ENCODE measurements around the gene RIIAD1.
"Not testable (repeated sequence)": the region's sequence is repeated elsewhere in the genome, so short reads cannot be mapped to it uniquely, and the experiment has no call there.

RIIAD1 gene

DNA sequence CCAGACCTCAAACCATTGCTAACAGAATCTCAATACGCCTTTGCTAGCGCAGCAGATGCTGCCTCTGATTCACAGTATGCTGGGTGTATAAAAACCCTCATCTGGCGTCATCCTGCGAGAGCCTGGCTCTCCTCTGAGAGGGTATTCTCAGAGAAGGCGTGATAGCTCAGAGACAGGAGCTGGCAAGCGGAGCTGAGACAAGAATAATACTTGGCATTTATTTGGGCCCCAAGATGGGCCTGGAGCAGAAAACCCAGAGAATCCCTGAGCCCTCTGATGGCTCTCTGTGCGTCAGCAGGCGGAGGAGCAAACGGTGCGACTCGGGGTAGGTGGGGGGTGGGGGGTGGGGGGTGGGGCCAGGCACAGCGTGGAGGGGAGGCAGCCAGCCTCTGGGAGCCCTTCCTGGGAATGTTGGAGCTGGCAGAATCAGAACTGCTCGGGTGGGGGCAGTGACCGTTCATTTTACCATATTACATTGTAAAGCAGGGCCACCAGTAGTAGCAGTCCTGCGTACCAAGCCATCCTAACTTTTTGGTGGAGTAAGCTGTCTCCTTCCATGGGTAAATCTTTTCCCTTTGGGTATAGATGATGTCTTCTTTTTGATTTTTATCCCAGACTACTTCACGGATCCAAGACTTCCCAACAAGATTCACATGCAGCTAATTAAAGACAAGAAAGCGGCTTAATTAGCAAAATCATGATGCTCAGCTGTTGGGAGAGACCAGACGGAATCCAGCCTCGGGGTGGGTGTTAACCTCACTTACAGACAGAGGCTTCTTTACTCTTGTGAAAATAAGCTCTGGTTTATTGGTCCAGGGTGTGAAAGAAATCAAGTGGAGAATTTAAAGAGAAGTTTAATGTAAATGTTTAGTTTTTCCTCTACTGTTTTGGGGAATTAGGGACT, 7.1 kb downstream of the RIIAD1 start:
- DNase-seq (ENCODE audit: low read depth, low spot score): no peak

DNA sequence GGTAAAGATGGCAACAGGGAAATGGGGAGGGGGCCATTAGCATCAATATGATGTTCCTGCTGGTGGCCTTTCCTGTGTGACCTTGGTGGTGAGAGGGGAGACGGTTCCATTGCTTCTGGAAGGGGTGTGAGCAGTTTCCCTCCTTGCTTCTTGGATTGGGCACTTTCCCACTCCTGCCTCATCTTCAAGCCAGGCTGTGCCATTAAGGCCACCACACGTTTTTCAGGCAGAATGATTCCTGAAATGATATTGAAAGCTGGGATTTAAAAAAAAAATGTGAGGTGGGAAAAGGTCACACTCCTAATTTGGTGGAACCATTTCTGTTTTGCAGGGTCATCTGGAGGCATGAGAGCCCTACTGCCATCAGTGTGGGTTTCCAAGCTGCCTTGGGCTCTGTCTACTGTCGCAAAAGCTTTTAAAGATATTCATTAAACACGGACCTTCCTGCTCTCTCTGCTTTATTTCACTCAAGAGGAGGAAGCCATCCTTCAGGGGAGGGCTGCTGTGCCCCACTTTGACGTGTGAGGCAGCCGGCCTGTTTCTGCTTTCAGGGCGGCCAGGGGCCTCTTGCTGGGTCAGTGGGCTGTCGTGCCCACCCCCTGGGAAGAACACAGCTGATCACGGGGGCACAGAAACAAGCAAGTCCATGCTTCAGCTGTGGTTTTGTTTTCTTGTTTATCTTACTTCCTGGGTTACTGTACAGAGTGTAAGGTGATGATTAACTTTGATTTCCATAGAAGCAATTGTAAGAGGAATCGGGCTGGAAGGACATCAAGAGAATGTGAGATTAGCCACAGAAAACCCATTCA, 8.0 kb downstream of the RIIAD1 start:
- no peak overlapping the region for H3K4me3 ChIP-seq (ENCODE audit: low read length)
- DNase-seq (ENCODE audit: low read depth, low spot score): no peak

More for the DNA sequence above, 7.1 kb downstream of the RIIAD1 start:
- no peak overlapping the region for H3K4me3 ChIP-seq (ENCODE audit: low read length)

GRCh38 chr1:151729966-151730291, 8.6 kb downstream of the RIIAD1 start:
- DNase-seq (ENCODE audit: low read depth, low spot score): no peak
- no peak overlapping the region for H3K4me3 ChIP-seq (ENCODE audit: low read length)

DNA sequence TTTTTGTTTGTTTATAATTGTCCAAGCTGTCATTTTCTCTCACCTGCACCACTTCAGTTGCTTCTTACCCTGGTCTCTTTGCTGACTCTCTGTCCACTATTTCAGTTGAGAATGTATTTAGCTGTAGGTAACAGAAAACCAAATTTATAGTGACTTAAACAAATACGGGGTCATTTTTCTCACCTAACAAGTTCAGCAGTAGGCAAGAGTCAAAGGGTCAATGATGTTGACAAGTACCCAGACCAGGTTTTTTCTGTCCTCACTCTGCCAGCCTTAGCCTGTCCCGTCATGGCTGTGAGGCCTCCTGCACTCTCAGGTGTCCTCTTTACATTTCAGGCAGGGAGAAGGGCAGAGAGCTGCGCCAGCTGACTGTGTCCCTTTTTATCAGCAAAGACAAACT, 11.8 kb downstream of the RIIAD1 start:
- no peak overlapping the region for H3K4me3 ChIP-seq (ENCODE audit: low read length)
- no peak for DNase-seq (ENCODE audit: low read depth, low spot score)

DNA sequence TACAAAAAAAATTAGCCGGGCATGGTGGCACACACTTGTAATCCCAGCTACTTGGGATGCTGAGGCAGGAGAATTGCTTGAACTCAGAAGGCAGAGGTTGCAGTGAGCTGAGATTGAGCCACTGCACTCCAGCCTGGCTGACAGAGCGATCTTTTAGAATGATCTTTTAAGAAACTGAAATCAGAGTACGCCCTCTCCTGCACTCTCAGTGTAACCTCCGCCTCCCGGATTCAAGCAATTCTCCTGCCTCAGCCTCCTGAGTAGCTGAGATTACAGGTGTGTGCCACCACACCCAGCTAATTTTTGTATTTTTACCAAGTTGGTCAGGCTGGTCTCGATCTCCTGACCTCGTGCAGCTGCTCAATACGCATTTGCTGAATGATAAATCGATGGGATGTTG, 12.7 kb downstream of the RIIAD1 start:
- not testable (repeated sequence) for H3K4me3 ChIP-seq (ENCODE audit: low read length); DNase-seq (ENCODE audit: low read depth, low spot score)

DNA sequence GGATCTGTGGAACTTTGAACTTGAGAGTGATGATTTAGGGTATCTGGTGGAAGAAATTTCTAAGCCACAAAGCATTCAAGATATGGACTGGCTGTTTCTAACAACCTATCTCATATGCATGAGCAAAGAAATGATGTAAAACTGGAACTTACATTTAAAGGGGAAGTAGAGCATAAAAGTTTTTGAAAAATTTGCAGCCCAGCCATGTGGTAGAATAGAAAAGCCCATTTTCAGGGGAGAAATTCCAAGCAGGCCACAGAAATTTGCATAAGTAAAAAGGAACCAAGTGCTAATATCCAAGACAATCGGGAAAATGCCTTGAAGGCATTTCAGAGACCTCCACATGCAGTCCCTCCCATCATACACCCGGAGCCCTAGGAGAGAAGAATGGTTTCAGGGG, 15.7 kb downstream of the RIIAD1 start:
- DNase-seq (ENCODE audit: low read depth, low spot score): no peak

GRCh38 chr1:151737479-151737878, 16.2 kb downstream of the RIIAD1 start:
- DNase-seq (ENCODE audit: low read depth, low spot score): no peak
- no peak overlapping the region for H3K4me3 ChIP-seq (ENCODE audit: low read length)

More for the DNA sequence above, 15.7 kb downstream of the RIIAD1 start:
- no peak overlapping the region for H3K4me3 ChIP-seq (ENCODE audit: low read length)

DNA sequence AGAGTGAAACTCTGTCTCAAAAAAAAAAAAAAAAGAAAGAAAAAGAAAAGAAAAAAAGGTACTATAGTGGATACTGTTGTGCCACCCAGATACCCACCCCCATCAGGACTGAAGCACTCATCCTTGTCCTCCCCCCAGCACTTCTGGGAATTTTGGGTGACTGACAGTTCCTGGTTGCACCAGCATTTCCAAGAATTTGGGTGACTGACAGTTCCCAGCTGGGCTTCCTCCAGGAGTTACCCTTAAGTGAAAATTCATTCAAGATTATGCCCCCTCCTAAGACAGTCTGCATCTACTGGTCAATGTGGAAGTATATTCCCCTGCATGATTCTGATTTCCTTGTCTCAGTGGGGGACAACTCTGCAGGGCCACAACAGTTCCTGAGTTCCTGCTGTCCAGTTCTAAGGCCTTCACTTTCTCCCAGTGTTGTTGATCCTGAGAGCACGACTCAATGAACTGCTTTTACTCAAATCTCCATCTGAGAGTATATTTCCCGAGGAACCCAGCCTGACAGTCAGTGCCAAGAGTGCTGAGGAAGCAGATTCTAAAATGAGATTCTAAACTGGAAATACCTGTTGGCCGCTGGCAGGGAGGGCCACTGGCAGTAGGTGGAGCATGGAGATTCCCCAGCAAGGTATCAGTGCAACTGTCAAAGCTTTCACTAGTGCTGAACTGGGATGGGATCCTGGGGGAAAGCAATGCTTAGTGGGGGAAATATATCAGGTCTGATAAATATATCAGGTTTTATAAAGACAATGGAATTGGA, 18.5 kb downstream of the RIIAD1 start:
- no peak for DNase-seq (ENCODE audit: low read depth, low spot score)
- H3K4me3 ChIP-seq (ENCODE audit: low read length): no peak overlapping the region

GRCh38 chr1:151741516-151741915, 20.2 kb downstream of the RIIAD1 start:
- H3K4me3 ChIP-seq (ENCODE audit: low read length): no peak overlapping the region
- no peak for DNase-seq (ENCODE audit: low read depth, low spot score)

GRCh38 chr1:151756291-151756690, 35.0 kb downstream of the RIIAD1 start:
- no peak overlapping the region for H3K4me3 ChIP-seq (ENCODE audit: low read length)
- DNase-seq (ENCODE audit: low read depth, low spot score): no peak

DNA sequence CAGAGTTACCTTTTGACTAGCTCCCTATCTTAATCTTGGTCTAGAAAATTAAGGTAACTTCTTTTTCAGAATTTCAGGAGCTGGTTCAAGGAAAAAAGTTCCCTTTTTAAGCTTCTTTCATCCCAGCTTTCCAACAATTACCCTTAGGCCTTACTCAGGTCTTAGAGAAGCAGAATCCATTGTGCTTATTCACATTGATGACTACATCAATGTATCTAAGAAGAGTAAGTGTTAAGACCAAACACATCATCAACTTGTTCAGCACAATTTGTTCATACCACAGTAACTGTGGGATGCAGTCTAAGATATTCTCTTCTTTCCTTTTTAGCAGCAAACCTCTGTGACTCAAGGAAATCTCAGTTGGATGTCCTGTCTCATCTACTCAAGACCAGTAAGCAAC, 37.9 kb downstream of the RIIAD1 start:
- DNase-seq (ENCODE audit: low read depth, low spot score): no peak
- H3K4me3 ChIP-seq (ENCODE audit: low read length): no peak overlapping the region

- H3K4me3 ChIP-seq (ENCODE audit: low read length): no peak overlapping the region
- DNase-seq (ENCODE audit: low read depth, low spot score): no peak
Measured at GRCh38 chr1:151760597-151761385, 39.5 kb downstream of the RIIAD1 start.

DNA sequence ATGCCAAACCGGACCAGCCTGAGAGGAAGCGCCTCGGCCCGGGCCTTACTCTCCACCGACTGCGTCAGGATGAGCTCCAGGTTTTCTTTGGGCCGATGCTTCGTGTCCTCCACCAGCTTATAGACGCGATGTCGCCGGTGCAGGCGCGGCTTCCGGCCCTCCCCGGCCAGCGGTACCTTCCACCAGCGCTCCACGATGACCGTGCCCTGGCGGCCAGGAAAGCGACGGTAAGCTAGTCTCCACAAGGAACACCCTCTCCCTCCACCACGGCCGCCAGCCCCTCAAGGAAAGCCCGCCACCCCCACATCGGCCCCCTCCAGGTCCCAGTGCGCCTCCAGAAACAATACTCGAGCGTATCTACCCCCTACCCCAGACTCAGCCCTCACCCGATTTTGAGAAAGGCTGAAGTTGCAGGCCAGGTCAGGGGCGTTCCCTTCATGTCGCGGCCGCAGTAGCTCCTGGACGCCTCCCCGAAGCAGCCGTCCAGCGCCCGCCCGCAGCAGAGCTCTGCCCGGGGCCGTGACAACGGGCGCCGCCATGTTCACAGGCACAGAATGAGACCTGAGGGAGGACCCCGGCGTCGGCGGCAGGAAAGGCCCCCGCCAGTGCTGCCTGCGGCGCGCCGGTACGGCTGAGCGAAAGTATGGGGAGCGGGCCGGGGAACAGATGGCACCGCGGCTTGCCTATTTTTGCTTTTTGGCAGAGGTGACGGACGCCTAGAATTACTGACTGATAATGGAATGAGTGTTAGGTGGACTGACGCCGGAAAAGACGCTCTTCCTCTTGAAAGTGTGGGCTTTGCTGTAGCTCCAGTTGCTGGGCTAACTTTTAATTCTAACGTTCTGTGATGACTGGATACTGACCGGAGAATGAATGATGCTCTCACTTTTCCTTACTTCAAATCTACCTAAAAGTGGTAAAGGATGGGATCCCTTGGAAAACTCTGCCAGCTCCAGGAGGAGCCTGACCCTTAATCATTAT, 41.9 kb downstream of the RIIAD1 start, which contains the start of gene MRPL9:
MRPL9 (minus strand) TSS at position 556 of the 981 bp plus-strand sequence; CDS start at position 539, 17 bp downstream.
- DNase-seq (ENCODE audit: low read depth, low spot score): peak; percentile 71
- H3K4me3 ChIP-seq (ENCODE audit: low read length): peak within 1 kb of the TSS; percentile 82

- H3K4me3 ChIP-seq (ENCODE audit: low read length): peak overlapping the region; percentile 82
- DNase-seq (ENCODE audit: low read depth, low spot score): no peak
Measured at GRCh38 chr1:151763990-151764389, 42.7 kb downstream of the RIIAD1 start.

DNA sequence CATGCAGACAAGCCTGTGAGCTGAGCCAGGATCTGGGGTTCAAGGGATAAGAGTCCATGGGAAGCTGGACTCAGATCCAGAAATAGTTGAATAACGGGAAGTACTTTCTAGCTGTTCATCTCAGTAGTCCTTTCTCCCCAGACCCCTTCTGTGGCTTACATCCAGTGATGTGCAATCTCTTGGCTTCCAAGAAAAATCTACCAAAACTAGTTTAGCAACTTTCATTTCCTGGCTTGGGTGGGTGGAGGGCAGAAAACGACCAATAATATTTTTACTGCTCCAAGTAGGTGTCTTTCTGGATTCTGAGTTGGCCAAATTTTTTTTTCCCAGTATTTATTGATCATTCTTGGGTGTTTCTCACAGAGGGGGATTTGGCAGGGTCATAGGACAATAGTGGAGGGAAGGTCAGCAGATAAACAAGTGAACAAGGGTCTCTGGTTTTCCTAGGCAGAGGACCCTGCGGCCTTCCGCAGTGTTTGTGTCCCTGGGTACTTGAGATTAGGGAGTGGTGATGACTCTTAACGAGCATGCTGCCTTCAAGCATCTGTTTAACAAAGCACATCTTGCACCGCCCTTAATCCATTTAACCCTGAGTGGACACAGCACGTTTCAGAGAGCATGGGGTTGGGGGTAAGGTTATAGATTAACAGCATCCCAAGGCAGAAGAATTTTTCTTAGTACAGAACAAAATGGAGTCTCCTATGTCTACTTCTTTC, 47.2 kb downstream of the RIIAD1 start:
- DNase-seq (ENCODE audit: low read depth, low spot score); H3K4me3 ChIP-seq (ENCODE audit: low read length): not testable (repeated sequence)

- H3K4me3 ChIP-seq (ENCODE audit: low read length); DNase-seq (ENCODE audit: low read depth, low spot score): not testable (repeated sequence)
Measured at GRCh38 chr1:151769270-151769669, 47.9 kb downstream of the RIIAD1 start.

DNA sequence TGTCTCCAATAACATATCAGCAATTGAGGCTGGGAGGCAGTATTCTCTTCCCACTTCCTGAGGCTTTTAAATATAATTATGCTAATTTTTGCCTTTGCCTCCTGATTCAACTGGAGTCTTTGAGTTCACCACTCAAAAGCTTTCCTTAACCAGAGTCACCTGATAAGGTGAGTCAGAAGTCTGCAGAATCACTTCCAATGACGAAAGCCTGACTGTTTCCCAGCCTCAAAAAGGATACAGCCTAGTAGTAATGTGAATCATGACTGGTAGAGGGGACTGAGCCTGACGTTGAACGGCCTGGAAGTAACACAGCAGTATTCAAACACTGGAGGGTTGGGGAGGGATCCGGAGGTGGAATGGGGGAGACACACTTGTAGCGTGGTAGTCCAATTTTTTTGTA, 52.4 kb downstream of the RIIAD1 start:
- H3K4me3 ChIP-seq (ENCODE audit: low read length): no peak overlapping the region
- DNase-seq (ENCODE audit: low read depth, low spot score): no peak

Data from Jurkat, Clone E6-1 (cell line).